SK-N-SH treated with all-trans-retinoic acid at 6 μM for 48 hours (cell line): Measurements from ENCODE around the gene ACTL6B.
A peak's percentile ranks its signal among the peaks of the same experiment; 100 is the strongest.

Source experiments
- ATAC-seq: fragments of 200-7000 bp; cut with Tn5 transposase; 3 replicates; pipeline ENCODE4 v1.9.1; 2020; ENCODE audit warnings: mild to moderate bottlenecking, moderate library complexity
- ARNTL ChIP-seq: fragments of 450-650 bp; formaldehyde crosslinking; IDR thresholded peaks from 2 replicates; pipeline ENCODE4 v1.5.0; 2020; ENCODE audit warnings: low read depth, mild to moderate bottlenecking, moderate library complexity, borderline replicate concordance
- BACH2 ChIP-seq: fragments of 250-450 bp; sonication (Bioruptor Pico); IDR thresholded peaks from 2 replicates; pipeline ENCODE4 v1.9.0; 2021; ENCODE audit warnings: mild to moderate bottlenecking, borderline replicate concordance
- ESRRG ChIP-seq: fragments of 250-450 bp; sonication (Bioruptor Pico); IDR thresholded peaks from 2 replicates; pipeline ENCODE4 v1.6.1; 2021; ENCODE audit warnings: mild to moderate bottlenecking
- GLIS3 ChIP-seq: fragments of 250-450 bp; sonication (Bioruptor Pico); IDR thresholded peaks from 2 replicates; pipeline ENCODE4 v1.5.0; 2020; ENCODE audit warnings: mild to moderate bottlenecking, moderate library complexity
- ISL1 ChIP-seq: fragments of 250-450 bp; sonication (Bioruptor Pico); IDR thresholded peaks from 2 replicates; pipeline ENCODE4 v2.1.2; 2022; ENCODE audit warnings: mild to moderate bottlenecking, moderate library complexity
- OSR1 ChIP-seq: fragments of 250-450 bp; sonication (Bioruptor Pico); IDR thresholded peaks from 2 replicates; pipeline ENCODE4 v1.8.0; 2022; ENCODE audit warnings: moderate library complexity, mild to moderate bottlenecking, inconsistent platforms
- PPARA ChIP-seq: fragments of 250-450 bp; sonication (Bioruptor Pico); IDR thresholded peaks from 2 replicates; pipeline ENCODE4 v1.5.0; 2020; ENCODE audit warnings: mild to moderate bottlenecking, borderline replicate concordance
- RARB ChIP-seq: fragments of 250-450 bp; sonication (Bioruptor Pico); IDR thresholded peaks from 2 replicates; pipeline ENCODE4 v1.8.0; 2021; ENCODE audit warnings: mild to moderate bottlenecking, moderate library complexity
- SNAI2 ChIP-seq: fragments of 250-450 bp; sonication (Bioruptor Pico); IDR thresholded peaks from 2 replicates; pipeline ENCODE4 v1.5.0; 2020; ENCODE audit warnings: mild to moderate bottlenecking, moderate library complexity
- TCF4 ChIP-seq: fragments of 250-450 bp; sonication (Bioruptor Pico); IDR thresholded peaks from 2 replicates; pipeline ENCODE4 v1.8.0; 2021; ENCODE audit warnings: mild to moderate bottlenecking, moderate library complexity, borderline replicate concordance
- TOX ChIP-seq: fragments of 250-450 bp; sonication (Bioruptor Pico); IDR thresholded peaks from 2 replicates; pipeline ENCODE4 v1.8.0; 2021; ENCODE audit warnings: mild to moderate bottlenecking, moderate library complexity, borderline replicate concordance
- ZFP3 ChIP-seq: fragments of 250-450 bp; sonication (Bioruptor Pico); IDR thresholded peaks from 2 replicates; pipeline ENCODE4 v1.5.0; 2020; ENCODE audit warnings: mild to moderate bottlenecking, moderate library complexity
- ZFP30 ChIP-seq: fragments of 450-650 bp; formaldehyde crosslinking; IDR thresholded peaks from 2 replicates; pipeline ENCODE4 v1.5.0; 2022; ENCODE audit warnings: mild to moderate bottlenecking, moderate library complexity
- ZNF565 ChIP-seq: fragments of 450-650 bp; formaldehyde crosslinking; conservative IDR thresholded peaks from 2 replicates; pipeline ENCODE4 v1.5.0; 2020; ENCODE audit warnings: low read depth, mild to moderate bottlenecking, moderate library complexity
- ZNF70 ChIP-seq: fragments of 450-650 bp; formaldehyde crosslinking; IDR thresholded peaks from 2 replicates; pipeline ENCODE4 v1.5.0; 2020; ENCODE audit warnings: mild to moderate bottlenecking, moderate library complexity
- ZNF8 ChIP-seq: fragments of 450-650 bp; formaldehyde crosslinking; IDR thresholded peaks from 2 replicates; pipeline ENCODE4 v1.5.0; 2020; ENCODE audit warnings: mild to moderate bottlenecking, moderate library complexity
- TF ChIP-seq, protein P1 (sequence below): fragments of 250-450 bp; sonication (Bioruptor Pico); IDR thresholded peaks from 2 replicates; pipeline ENCODE4 v1.8.0; 2020; ENCODE audit warnings: mild to moderate bottlenecking, moderate library complexity, borderline replicate concordance
- TF ChIP-seq, protein P2 (sequence below): fragments of 250-450 bp; sonication (Bioruptor Pico); IDR thresholded peaks from 2 replicates; pipeline ENCODE4 v1.5.1; 2021; ENCODE audit warnings: mild to moderate bottlenecking, moderate library complexity
- TF ChIP-seq, protein P3 (sequence below): fragments of 250-450 bp; sonication (Bioruptor Pico); IDR thresholded peaks from 2 replicates; pipeline ENCODE4 v1.8.0; 2021; ENCODE audit warnings: low read depth, mild to moderate bottlenecking, moderate library complexity, borderline replicate concordance
- TF ChIP-seq, protein P4 (sequence below): fragments of 250-450 bp; sonication (Bioruptor Pico); IDR thresholded peaks from 2 replicates; pipeline ENCODE4 v1.5.1; 2020; ENCODE audit warnings: low read depth, mild to moderate bottlenecking, moderate library complexity
- TF ChIP-seq, protein P5 (sequence below): fragments of 250-450 bp; sonication (Bioruptor Pico); IDR thresholded peaks from 2 replicates; pipeline ENCODE4 v1.5.0; 2020; ENCODE audit warnings: mild to moderate bottlenecking, moderate library complexity

ACTL6B gene

DNA sequence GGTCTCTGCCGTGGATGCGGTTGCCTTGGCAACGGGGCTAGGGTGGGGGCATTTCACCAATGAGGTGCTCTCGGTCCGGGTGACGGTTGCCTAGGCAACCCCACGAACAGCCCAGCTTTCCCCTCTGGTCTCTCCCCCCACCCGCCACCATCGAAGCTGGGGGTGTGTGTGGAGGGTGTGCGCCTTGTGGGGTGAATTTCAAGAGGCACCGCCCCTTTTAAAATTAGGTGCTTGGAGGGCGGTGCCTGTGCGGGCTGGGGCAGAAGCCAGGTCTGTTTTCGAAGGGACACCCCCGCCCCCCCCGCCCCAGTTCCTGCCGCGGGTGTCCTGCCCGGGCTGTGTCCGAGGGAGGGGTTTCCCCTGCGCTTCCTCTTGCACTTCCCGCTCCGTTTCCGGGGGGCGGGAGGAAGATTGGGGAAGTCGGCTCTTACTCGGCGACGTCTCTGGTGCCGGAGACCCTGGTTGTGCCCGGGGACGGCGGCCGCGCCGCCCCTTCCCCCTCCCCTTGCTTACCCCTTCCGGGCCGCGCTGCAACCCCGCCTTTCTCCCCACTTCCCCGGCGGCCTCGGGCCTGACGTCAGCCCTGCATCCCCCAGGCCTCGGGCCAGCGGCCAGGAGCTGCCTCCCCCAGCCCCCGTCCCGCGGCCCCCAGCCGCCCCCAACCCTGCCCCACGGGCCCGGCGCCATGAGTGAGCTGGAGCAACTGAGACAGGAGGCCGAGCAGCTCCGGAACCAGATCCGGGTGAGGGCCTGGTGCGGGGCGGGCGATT, 19.5 kb upstream of the ACTL6B start:
- peak; percentile 46 for ATAC-seq
- TF ChIP-seq ZNF70 (CRISPR knock-in tag) = 0 out of 2 replicates have a peak, but pooled peaks have one; percentile 6
- TF ChIP-seq, protein P1, sequence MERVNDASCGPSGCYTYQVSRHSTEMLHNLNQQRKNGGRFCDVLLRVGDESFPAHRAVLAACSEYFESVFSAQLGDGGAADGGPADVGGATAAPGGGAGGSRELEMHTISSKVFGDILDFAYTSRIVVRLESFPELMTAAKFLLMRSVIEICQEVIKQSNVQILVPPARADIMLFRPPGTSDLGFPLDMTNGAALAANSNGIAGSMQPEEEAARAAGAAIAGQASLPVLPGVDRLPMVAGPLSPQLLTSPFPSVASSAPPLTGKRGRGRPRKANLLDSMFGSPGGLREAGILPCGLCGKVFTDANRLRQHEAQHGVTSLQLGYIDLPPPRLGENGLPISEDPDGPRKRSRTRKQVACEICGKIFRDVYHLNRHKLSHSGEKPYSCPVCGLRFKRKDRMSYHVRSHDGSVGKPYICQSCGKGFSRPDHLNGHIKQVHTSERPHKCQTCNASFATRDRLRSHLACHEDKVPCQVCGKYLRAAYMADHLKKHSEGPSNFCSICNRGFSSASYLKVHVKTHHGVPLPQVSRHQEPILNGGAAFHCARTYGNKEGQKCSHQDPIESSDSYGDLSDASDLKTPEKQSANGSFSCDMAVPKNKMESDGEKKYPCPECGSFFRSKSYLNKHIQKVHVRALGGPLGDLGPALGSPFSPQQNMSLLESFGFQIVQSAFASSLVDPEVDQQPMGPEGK (CRISPR knock-in tag) = peak; percentile 99
- no peak for TF ChIP-seq OSR1
- TF ChIP-seq, all 23 proteins: peak for 2

DNA sequence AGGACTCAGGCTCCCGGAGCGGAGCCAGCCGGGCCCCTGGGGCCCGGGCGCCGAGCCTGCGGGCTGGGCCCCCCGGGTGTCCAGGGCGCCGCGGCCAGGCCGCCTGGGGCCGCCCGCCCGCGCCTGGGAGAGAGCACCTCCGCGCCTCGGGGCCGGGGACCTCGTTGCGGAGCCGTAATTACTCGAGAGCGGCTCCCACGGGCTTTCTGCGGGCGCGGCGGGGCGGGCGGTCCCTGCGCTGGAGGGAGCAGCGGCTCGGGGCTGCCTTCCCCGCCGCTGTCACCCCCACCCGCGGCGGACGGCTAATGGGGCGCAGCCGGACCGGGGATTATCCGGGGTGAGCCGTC, 18.8 kb upstream of the ACTL6B start:
- TF ChIP-seq TCF4 (CRISPR knock-in tag) (no peak), ZFP30 (CRISPR knock-in tag) (no peak), RARB (CRISPR knock-in tag) (no peak), SNAI2 (CRISPR knock-in tag) (no peak), ISL1 (CRISPR knock-in tag) (no peak), PPARA (no peak), BACH2 (no peak), ESRRG (CRISPR knock-in tag) (no peak), ZNF8 (CRISPR knock-in tag) (no peak), ZNF565 (no peak), ZFP3 (CRISPR knock-in tag) (no peak), ZNF70 (CRISPR knock-in tag) (no peak), TOX (CRISPR knock-in tag) (no peak), OSR1 (no peak), ARNTL (CRISPR knock-in tag) (no peak)
- TF ChIP-seq, protein P2, sequence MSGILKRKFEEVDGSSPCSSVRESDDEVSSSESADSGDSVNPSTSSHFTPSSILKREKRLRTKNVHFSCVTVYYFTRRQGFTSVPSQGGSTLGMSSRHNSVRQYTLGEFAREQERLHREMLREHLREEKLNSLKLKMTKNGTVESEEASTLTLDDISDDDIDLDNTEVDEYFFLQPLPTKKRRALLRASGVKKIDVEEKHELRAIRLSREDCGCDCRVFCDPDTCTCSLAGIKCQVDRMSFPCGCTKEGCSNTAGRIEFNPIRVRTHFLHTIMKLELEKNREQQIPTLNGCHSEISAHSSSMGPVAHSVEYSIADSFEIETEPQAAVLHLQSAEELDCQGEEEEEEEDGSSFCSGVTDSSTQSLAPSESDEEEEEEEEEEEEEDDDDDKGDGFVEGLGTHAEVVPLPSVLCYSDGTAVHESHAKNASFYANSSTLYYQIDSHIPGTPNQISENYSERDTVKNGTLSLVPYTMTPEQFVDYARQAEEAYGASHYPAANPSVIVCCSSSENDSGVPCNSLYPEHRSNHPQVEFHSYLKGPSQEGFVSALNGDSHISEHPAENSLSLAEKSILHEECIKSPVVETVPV (CRISPR knock-in tag) = no peak
- TF ChIP-seq, protein P3, sequence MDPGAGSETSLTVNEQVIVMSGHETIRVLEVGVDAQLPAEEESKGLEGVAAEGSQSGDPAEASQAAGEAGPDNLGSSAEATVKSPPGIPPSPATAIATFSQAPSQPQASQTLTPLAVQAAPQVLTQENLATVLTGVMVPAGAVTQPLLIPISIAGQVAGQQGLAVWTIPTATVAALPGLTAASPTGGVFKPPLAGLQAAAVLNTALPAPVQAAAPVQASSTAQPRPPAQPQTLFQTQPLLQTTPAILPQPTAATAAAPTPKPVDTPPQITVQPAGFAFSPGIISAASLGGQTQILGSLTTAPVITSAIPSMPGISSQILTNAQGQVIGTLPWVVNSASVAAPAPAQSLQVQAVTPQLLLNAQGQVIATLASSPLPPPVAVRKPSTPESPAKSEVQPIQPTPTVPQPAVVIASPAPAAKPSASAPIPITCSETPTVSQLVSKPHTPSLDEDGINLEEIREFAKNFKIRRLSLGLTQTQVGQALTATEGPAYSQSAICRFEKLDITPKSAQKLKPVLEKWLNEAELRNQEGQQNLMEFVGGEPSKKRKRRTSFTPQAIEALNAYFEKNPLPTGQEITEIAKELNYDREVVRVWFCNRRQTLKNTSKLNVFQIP (CRISPR knock-in tag) = no peak
- TF ChIP-seq, protein P1 (CRISPR knock-in tag) = no peak
- TF ChIP-seq, protein P4, sequence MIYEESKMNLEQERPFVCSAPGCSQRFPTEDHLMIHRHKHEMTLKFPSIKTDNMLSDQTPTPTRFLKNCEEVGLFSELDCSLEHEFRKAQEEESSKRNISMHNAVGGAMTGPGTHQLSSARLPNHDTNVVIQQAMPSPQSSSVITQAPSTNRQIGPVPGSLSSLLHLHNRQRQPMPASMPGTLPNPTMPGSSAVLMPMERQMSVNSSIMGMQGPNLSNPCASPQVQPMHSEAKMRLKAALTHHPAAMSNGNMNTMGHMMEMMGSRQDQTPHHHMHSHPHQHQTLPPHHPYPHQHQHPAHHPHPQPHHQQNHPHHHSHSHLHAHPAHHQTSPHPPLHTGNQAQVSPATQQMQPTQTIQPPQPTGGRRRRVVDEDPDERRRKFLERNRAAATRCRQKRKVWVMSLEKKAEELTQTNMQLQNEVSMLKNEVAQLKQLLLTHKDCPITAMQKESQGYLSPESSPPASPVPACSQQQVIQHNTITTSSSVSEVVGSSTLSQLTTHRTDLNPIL (CRISPR knock-in tag) = no peak
- ATAC-seq = no peak; the same call in 2 of the 3 replicates

DNA sequence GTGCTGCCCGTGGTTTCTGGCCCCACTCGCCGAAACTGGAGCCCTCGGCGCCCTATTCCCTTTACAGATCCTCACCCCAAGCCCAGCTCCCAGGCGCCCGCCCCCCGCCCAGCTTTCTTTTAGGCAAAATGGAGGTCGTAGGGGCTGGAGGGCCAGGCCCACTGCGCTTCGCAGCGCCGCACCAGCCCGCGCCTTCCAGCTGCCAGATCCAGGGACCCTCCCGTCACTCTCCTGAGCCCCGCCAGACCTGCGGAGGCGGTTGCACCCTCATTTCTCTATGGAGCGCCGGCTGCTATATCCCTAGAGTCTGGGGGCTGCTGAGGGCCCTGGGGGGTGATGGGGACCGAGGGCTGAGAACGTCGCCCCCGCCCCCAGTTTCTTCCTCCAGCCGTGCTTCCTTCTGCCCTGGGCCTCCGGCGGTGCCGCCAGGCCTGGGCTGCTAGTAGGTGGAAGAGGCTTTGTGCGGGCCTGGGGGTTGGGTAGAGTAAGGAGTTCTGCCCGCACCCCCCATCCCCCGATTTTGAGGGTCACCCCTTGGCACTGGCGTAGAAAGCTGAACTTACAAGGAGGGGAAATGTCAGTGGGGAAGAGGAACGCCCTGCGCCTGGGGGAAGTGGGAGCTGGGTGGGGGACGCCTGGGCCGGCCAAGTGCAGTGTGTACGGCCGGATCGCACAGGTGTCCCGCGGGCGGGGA, 18.3 kb upstream of the ACTL6B start:
- ATAC-seq = peak; percentile 3
- no peak for TF ChIP-seq ZFP30 (CRISPR knock-in tag)
- TF ChIP-seq TOX (CRISPR knock-in tag) = no peak
- TF ChIP-seq OSR1 = no peak
- TF ChIP-seq GLIS3 (CRISPR knock-in tag) = no peak
- TF ChIP-seq, protein P1 (CRISPR knock-in tag) = no peak
- no peak for TF ChIP-seq SNAI2 (CRISPR knock-in tag)
- no peak for TF ChIP-seq ZFP3 (CRISPR knock-in tag)
- no peak for TF ChIP-seq ZNF70 (CRISPR knock-in tag)
- TF ChIP-seq PPARA = no peak
- TF ChIP-seq BACH2 = no peak
- TF ChIP-seq ZNF8 (CRISPR knock-in tag) = no peak
- TF ChIP-seq ISL1 (CRISPR knock-in tag) = no peak
- TF ChIP-seq, protein P5, sequence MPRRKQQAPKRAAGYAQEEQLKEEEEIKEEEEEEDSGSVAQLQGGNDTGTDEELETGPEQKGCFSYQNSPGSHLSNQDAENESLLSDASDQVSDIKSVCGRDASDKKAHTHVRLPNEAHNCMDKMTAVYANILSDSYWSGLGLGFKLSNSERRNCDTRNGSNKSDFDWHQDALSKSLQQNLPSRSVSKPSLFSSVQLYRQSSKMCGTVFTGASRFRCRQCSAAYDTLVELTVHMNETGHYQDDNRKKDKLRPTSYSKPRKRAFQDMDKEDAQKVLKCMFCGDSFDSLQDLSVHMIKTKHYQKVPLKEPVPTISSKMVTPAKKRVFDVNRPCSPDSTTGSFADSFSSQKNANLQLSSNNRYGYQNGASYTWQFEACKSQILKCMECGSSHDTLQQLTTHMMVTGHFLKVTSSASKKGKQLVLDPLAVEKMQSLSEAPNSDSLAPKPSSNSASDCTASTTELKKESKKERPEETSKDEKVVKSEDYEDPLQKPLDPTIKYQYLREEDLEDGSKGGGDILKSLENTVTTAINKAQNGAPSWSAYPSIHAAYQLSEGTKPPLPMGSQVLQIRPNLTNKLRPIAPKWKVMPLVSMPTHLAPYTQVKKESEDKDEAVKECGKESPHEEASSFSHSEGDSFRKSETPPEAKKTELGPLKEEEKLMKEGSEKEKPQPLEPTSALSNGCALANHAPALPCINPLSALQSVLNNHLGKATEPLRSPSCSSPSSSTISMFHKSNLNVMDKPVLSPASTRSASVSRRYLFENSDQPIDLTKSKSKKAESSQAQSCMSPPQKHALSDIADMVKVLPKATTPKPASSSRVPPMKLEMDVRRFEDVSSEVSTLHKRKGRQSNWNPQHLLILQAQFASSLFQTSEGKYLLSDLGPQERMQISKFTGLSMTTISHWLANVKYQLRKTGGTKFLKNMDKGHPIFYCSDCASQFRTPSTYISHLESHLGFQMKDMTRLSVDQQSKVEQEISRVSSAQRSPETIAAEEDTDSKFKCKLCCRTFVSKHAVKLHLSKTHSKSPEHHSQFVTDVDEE (CRISPR knock-in tag) = no peak
- TF ChIP-seq, all 23 proteins: peak for 0
